ENCODE data around the gene SMARCD1.
A peak's percentile ranks its signal among the peaks of the same experiment; 100 is the strongest.

SMARCD1 gene

GRCh38 chr12:50100561-50100960 is 15.4 kb downstream of the SMARCD1 start:
- no peak overlapping the region for H3K4me3 ChIP-seq (ENCODE audit: insufficient read length, low read depth)
- no peak for DNase-seq (ENCODE audit: low read depth, low spot score)
- no peak for TF ChIP-seq YY1 (IDR thresholded peaks at IDR 0.05; ENCODE audit: insufficient read depth, insufficient read length)
- TF ChIP-seq SUZ12 (IDR thresholded peaks at IDR 0.05; ENCODE audit: extremely low read depth, insufficient read depth, insufficient read length): no peak
- TF ChIP-seq ZNF274 (IDR thresholded peaks at IDR 0.05; ENCODE audit: low read depth, low read length): no peak
- no peaks in the 10 kb centered on the region for H3K9me3 ChIP-seq (ENCODE audit: insufficient read depth, low read length)
- H3K27me3 ChIP-seq (ENCODE audit: insufficient read depth, insufficient read length): no peaks in the 10 kb centered on the region
- H3K36me3 ChIP-seq (ENCODE audit: insufficient read depth, insufficient read length, low read length): peaks cover 65% of the 10 kb centered on the region
- no peak overlapping the region for H3K9ac ChIP-seq (ENCODE audit: insufficient read length, low read depth)
- H3K4me1 ChIP-seq (ENCODE audit: insufficient read depth, insufficient read length): peaks cover 11% of the 10 kb centered on the region

GRCh38 chr12:50101663-50102062 is 16.5 kb downstream of the SMARCD1 start:
- Histone ChIP-seq H3K27me3 (ENCODE audit: insufficient read depth, insufficient read length) (no peaks in the 10 kb centered on the region), H3K36me3 (ENCODE audit: insufficient read depth, insufficient read length, low read length) (peaks cover 54% of the 10 kb centered on the region), H3K9ac (ENCODE audit: insufficient read length, low read depth) (no peak overlapping the region), H3K4me3 (ENCODE audit: insufficient read length, low read depth) (no peak overlapping the region), H3K9me3 (ENCODE audit: insufficient read depth, low read length) (no peaks in the 10 kb centered on the region), H3K4me1 (ENCODE audit: insufficient read depth, insufficient read length) (peaks cover 9% of the 10 kb centered on the region)
- DNase-seq (ENCODE audit: low read depth, low spot score): peak; percentile 70
- TF ChIP-seq SUZ12 (IDR thresholded peaks at IDR 0.05; ENCODE audit: extremely low read depth, insufficient read depth, insufficient read length) (no peak), ZNF274 (IDR thresholded peaks at IDR 0.05; ENCODE audit: low read depth, low read length) (no peak), YY1 (IDR thresholded peaks at IDR 0.05; ENCODE audit: insufficient read depth, insufficient read length) (no peak)

- no peaks in the 10 kb centered on the region for H3K27me3 ChIP-seq (ENCODE audit: insufficient read depth, insufficient read length)
- no peak for DNase-seq (ENCODE audit: low read depth, low spot score)
- H3K9me3 ChIP-seq (ENCODE audit: insufficient read depth, low read length): no peaks in the 10 kb centered on the region
- no peak overlapping the region for H3K9ac ChIP-seq (ENCODE audit: insufficient read length, low read depth)
- no peak for TF ChIP-seq YY1 (IDR thresholded peaks at IDR 0.05; ENCODE audit: insufficient read depth, insufficient read length)
- TF ChIP-seq ZNF274 (IDR thresholded peaks at IDR 0.05; ENCODE audit: low read depth, low read length): no peak
- TF ChIP-seq SUZ12 (IDR thresholded peaks at IDR 0.05; ENCODE audit: extremely low read depth, insufficient read depth, insufficient read length): no peak
- peaks cover 9% of the 10 kb centered on the region for H3K4me1 ChIP-seq (ENCODE audit: insufficient read depth, insufficient read length)
- H3K36me3 ChIP-seq (ENCODE audit: insufficient read depth, insufficient read length, low read length): peaks cover 49% of the 10 kb centered on the region
- H3K4me3 ChIP-seq (ENCODE audit: insufficient read length, low read depth): no peak overlapping the region
Observed at GRCh38 chr12:50102131-50102531, 17.0 kb downstream of the SMARCD1 start.

- Histone ChIP-seq H3K27me3 (ENCODE audit: insufficient read depth, insufficient read length) (no peaks in the 10 kb centered on the region), H3K9ac (ENCODE audit: insufficient read length, low read depth) (no peak overlapping the region), H3K36me3 (ENCODE audit: insufficient read depth, insufficient read length, low read length) (peaks cover 43% of the 10 kb centered on the region), H3K9me3 (ENCODE audit: insufficient read depth, low read length) (no peaks in the 10 kb centered on the region), H3K4me1 (ENCODE audit: insufficient read depth, insufficient read length) (peaks cover 9% of the 10 kb centered on the region), H3K4me3 (ENCODE audit: insufficient read length, low read depth) (no peak overlapping the region)
- no peak for DNase-seq (ENCODE audit: low read depth, low spot score)
- TF ChIP-seq YY1 (IDR thresholded peaks at IDR 0.05; ENCODE audit: insufficient read depth, insufficient read length): no peak
- no peak for TF ChIP-seq SUZ12 (IDR thresholded peaks at IDR 0.05; ENCODE audit: extremely low read depth, insufficient read depth, insufficient read length)
- TF ChIP-seq ZNF274 (IDR thresholded peaks at IDR 0.05; ENCODE audit: low read depth, low read length): no peak
Observed at GRCh38 chr12:50102646-50103309, 17.6 kb downstream of the SMARCD1 start.

- Histone ChIP-seq H3K27me3 (ENCODE audit: insufficient read depth, insufficient read length) (no peaks in the 10 kb centered on the region), H3K36me3 (ENCODE audit: insufficient read depth, insufficient read length, low read length) (peaks cover 37% of the 10 kb centered on the region), H3K4me1 (ENCODE audit: insufficient read depth, insufficient read length) (peaks cover 9% of the 10 kb centered on the region), H3K4me3 (ENCODE audit: insufficient read length, low read depth) (no peak overlapping the region), H3K9ac (ENCODE audit: insufficient read length, low read depth) (no peak overlapping the region), H3K9me3 (ENCODE audit: insufficient read depth, low read length) (no peaks in the 10 kb centered on the region)
- TF ChIP-seq YY1 (IDR thresholded peaks at IDR 0.05; ENCODE audit: insufficient read depth, insufficient read length) (no peak), SUZ12 (IDR thresholded peaks at IDR 0.05; ENCODE audit: extremely low read depth, insufficient read depth, insufficient read length) (no peak)
- DNase-seq (ENCODE audit: low read depth, low spot score): no peak
Observed at GRCh38 chr12:50103351-50103750, 18.2 kb downstream of the SMARCD1 start.

- no peak for TF ChIP-seq ZNF274 (IDR thresholded peaks at IDR 0.05; ENCODE audit: low read depth, low read length)
- no peak for DNase-seq (ENCODE audit: low read depth, low spot score)
- Histone ChIP-seq H3K27me3 (ENCODE audit: insufficient read depth, insufficient read length) (no peaks in the 10 kb centered on the region), H3K9ac (ENCODE audit: insufficient read length, low read depth) (no peak within 1 kb of the TSS), H3K36me3 (ENCODE audit: insufficient read depth, insufficient read length, low read length) (peaks cover 32% of the 10 kb centered on the region), H3K9me3 (ENCODE audit: insufficient read depth, low read length) (no peaks in the 10 kb centered on the region), H3K4me1 (ENCODE audit: insufficient read depth, insufficient read length) (peaks cover 9% of the 10 kb centered on the region), H3K4me3 (ENCODE audit: insufficient read length, low read depth) (no peak within 1 kb of the TSS)
Observed at GRCh38 chr12:50103767-50104321, 18.7 kb downstream of the SMARCD1 start, which contains the start of gene GPD1. GPD1 (plus strand) TSS chr12:50104008; CDS start chr12:50104051, 43 bp downstream.

GRCh38 chr12:50104417-50105366 is 19.6 kb downstream of the SMARCD1 start:
- H3K36me3 ChIP-seq (ENCODE audit: insufficient read depth, insufficient read length, low read length): peaks cover 24% of the 10 kb centered on the region
- DNase-seq (ENCODE audit: low read depth, low spot score): no peak
- no peaks in the 10 kb centered on the region for H3K9me3 ChIP-seq (ENCODE audit: insufficient read depth, low read length)
- H3K27me3 ChIP-seq (ENCODE audit: insufficient read depth, insufficient read length): no peaks in the 10 kb centered on the region
- TF ChIP-seq SUZ12 (IDR thresholded peaks at IDR 0.05; ENCODE audit: extremely low read depth, insufficient read depth, insufficient read length) (no peak), YY1 (IDR thresholded peaks at IDR 0.05; ENCODE audit: insufficient read depth, insufficient read length) (no peak), ZNF274 (IDR thresholded peaks at IDR 0.05; ENCODE audit: low read depth, low read length) (no peak)
- H3K9ac ChIP-seq (ENCODE audit: insufficient read length, low read depth): no peak overlapping the region
- H3K4me3 ChIP-seq (ENCODE audit: insufficient read length, low read depth): no peak overlapping the region
- peaks cover 12% of the 10 kb centered on the region for H3K4me1 ChIP-seq (ENCODE audit: insufficient read depth, insufficient read length)
